ENCODE data around the gene WNT6. TPM values are rescaled to one million over a fixed set of nuclear protein-coding genes. Genes with fewer than 3 reads are reported as not detected.
A peak's percentile ranks its signal among the peaks of the same experiment; 100 is the strongest.

Gene WNT6
- total and polyA plus RNA-seq, 2 of the 8 experiments (the other 6 are each of a cell fraction or from before 2014, with no cell fraction given): not detected

GRCh38 chr2:218896501-218897393 lies 37.1 kb downstream of the WNT6 start:
- Histone ChIP-seq H3K56ac (replicated peaks; ENCODE audit: insufficient read length, low read depth, low read length) (no peak overlapping the region), H2AFZ (ENCODE audit: low read length) (no peak overlapping the region), H3K9me3 (ENCODE audit: insufficient read depth in 2 of 2, low read depth in 1 of 2, low read length in 1 of 2) (no peaks in the 10 kb centered on the region; a peak in 1 of 4 replicates), H2BK5ac (ENCODE audit: low read depth, low read length) (no peak overlapping the region), H2BK15ac (ENCODE audit: low read length) (no peak overlapping the region), H4K20me1 (replicated peaks in 1 of 2; ENCODE audit: control insufficient read depth in 1 of 2, insufficient read depth in 2 of 2, low read length in 2 of 2) (peaks cover 8% of the 10 kb centered on the region in 2 experiments), H3K27me3 (replicated peaks in 1 of 4; ENCODE audit: control insufficient read depth in 3 of 4, extremely low read depth in 1 of 4, insufficient read depth in 3 of 4, low read length in 3 of 4) (peaks cover 79 to 93% (median 84%) of the 10 kb centered on the region in 4 experiments), H3K23ac (ENCODE audit: insufficient read length) (no peak overlapping the region), H2BK12ac (ENCODE audit: low read depth, low read length) (no peak overlapping the region), H3K79me1 (ENCODE audit: low read depth, low read length) (no peaks in the 10 kb centered on the region), H3K4me3 (ENCODE audit: extremely low read depth in 1 of 4, insufficient read depth in 2 of 4, low read depth in 3 of 4, low read length in 4 of 4) (peak overlapping the region in 3 of 4 experiments; percentile 28 to 54 (median 30); a peak in 5 of 8 replicates), H2BK120ac (replicated peaks; ENCODE audit: low read depth, low read length) (no peak overlapping the region), H3K23me2 (ENCODE audit: low read depth, low read length) (peaks cover 4% of the 10 kb centered on the region; the same call in 1 of the 2 replicates), H3K79me2 (ENCODE audit: control insufficient read depth in 1 of 2, insufficient read depth in 2 of 2, low read length in 2 of 2) (no peaks in the 10 kb centered on the region), H4K8ac (ENCODE audit: extremely low read depth, insufficient read depth, low read length) (no peak overlapping the region; the same call in 1 of the 2 replicates), H3K4me2 (ENCODE audit: insufficient read depth in 1 of 2, low read depth in 2 of 2, low read length in 2 of 2) (peak overlapping the region; percentile 50 to 73), H3K14ac (ENCODE audit: insufficient read length) (no peak overlapping the region), H3K18ac (ENCODE audit: extremely low read depth, low read length) (no peak overlapping the region), H4K5ac (ENCODE audit: insufficient read length, low read depth, low read length) (no peak overlapping the region), H3K4ac (replicated peaks; ENCODE audit: insufficient read length, low read depth, low read length) (no peak overlapping the region), H4K91ac (replicated peaks; ENCODE audit: insufficient read length, low read length) (no peak overlapping the region), H3K9ac (replicated peaks in 1 of 4; ENCODE audit: extremely low read depth in 1 of 4, low read depth in 3 of 4, low read length in 3 of 4) (no peak overlapping the region), H3K36me3 (ENCODE audit: control insufficient read depth in 2 of 4, insufficient read depth in 4 of 4, low read length in 3 of 4) (no peaks in the 10 kb centered on the region), H3K4me1 (replicated peaks in 1 of 4; ENCODE audit: control insufficient read depth in 3 of 4, insufficient read depth in 4 of 4, low read length in 3 of 4) (peaks cover 3 to 49% (median 19%) of the 10 kb centered on the region in 4 experiments), H2BK20ac (ENCODE audit: low read length) (no peak overlapping the region), H3K27ac (ENCODE audit: low read depth, low read length) (no peak overlapping the region), H2AK5ac (ENCODE audit: low read depth, low read length) (no peak overlapping the region)
- WGBS, 2 experiments (ENCODE audit: extremely low coverage in 1 of 2, insufficient coverage in 1 of 2, insufficient read length in 1 of 2, insufficient replicate concordance in 2 of 2, low coverage in 1 of 2, low lambda C conversion rate in 2 of 2, missing lambda C conversion rate in 1 of 2): 6% methylated on average over 34 of the region's 40 CpGs; no CpG with 5 or more reads in 1 of the 2 experiments
- POLR2A ChIA-PET (ENCODE audit: partially characterized antibody): interaction anchor here (0.9 to 1.9 kb wide), 7 partner anchors 9 to 38 kb away, joined by 3 to 8 read pairs (median 3); no protein-coding TSS in a partner anchor
- peak in 1 of 2 experiments; percentile 69 for DNase-seq (ENCODE audit: low read depth in 1 of 2, low spot score in 2 of 2)
- CTCF ChIA-PET (ENCODE audit: partially characterized antibody): interaction anchor here (0.8 to 17.9 kb wide), 23 partner anchors 11 to 454 kb away, joined by 3 to 783 read pairs (median 6); partner anchors contain the start of genes CDK5R2, WNT10A and WNT6
- no peak for FAIRE-seq
- TF ChIP-seq RBBP5 (IDR thresholded peaks at IDR 0.05; ENCODE audit: borderline replicate concordance, low read depth, low read length) (peak; percentile 3; the same call in 1 of the 2 replicates), SUZ12 (IDR thresholded peaks at IDR 0.05; ENCODE audit: low read length) (peak; percentile 73), EZH2 (IDR thresholded peaks at IDR 0.05; ENCODE audit: low read depth, low read length, severe bottlenecking) (peak; percentile 75), TAF7 (optimal IDR thresholded peaks at IDR 0.05; ENCODE audit: borderline replicate concordance, low read depth, low read length) (no peak)
